HG02610 (cell line): ENCODE results near the gene TEX53.

ENCODE experiments used
- ATAC-seq: cut with Tn5 transposase; IDR thresholded peaks from one replicate; pipeline ENCODE4 v1.9.1; 2021; ENCODE audit warnings: mild to moderate bottlenecking, moderate library complexity; ENCODE audit not compliant: unreplicated experiment

The TEX53 gene

GRCh38 chr9:114680259-114681001, 22.8 kb upstream of the TEX53 start:
- no peak for ATAC-seq

GRCh38 chr9:114678795-114679194, 21.2 kb upstream of the TEX53 start:
- ATAC-seq: no peak

- ATAC-seq: no peak
Measured at GRCh38 chr9:114678130-114678529, 20.5 kb upstream of the TEX53 start.

GRCh38 chr9:114677418-114677817, 19.8 kb upstream of the TEX53 start:
- no peak for ATAC-seq

- ATAC-seq: no peak
Measured at GRCh38 chr9:114676901-114677300, 19.3 kb upstream of the TEX53 start.

DNA sequence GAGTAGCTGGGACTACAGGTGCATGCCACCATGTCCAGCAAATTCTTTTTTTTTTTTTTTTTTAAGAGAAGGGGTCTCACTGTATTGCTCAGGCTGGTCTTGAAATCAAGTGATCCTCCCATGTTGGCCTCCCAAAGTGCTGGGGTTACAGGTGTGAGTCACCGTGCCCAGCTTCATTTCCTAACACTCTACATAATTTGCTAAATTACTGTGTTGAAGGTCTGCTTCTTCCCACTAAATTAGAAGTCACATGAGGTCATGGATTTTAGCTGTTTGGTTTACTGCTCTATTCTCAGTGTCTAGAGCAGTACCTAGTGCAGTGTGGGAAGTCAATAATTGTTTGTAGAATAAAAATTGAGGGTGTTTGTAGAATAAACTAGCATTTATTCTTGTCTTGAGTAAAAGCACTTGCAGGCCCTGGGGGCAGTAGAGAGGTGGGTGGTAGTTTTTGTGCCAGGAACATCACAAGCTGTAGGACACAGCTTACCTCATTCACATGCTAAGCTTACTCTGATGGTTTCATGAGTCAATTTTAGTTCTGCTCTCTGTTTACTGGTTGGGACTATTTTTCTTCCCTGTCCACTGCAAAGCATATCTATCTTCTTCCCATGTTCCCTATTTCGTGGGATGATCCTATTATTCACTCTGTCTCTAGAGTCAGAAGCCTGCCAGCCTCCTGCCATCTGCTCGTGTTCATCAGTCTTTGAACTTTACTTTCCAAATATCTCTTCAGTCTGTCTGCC, 17.4 kb upstream of the TEX53 start:
- no peak for ATAC-seq

GRCh38 chr9:114674076-114674797, 16.6 kb upstream of the TEX53 start:
- no peak for ATAC-seq

GRCh38 chr9:114671605-114672004, 14.0 kb upstream of the TEX53 start:
- ATAC-seq: no peak

DNA sequence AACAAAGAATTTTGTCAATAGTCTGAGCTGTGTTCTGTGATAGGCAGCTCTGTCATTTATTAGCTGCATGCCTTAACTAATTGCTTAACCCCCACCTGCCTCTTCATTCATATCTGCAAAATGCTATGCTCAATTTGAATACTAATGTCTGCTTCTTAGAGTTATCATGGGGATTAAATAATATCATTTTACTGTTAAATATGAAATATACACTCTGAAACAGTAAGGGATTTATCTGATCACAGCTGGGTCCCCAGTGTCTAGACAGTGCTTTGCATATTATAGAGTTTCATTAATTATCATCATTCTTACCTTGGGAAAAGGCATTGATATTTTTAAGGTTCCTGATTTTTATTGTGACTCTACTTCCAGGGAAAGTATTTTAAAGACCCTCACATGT, 12.4 kb upstream of the TEX53 start:
- ATAC-seq: no peak

DNA sequence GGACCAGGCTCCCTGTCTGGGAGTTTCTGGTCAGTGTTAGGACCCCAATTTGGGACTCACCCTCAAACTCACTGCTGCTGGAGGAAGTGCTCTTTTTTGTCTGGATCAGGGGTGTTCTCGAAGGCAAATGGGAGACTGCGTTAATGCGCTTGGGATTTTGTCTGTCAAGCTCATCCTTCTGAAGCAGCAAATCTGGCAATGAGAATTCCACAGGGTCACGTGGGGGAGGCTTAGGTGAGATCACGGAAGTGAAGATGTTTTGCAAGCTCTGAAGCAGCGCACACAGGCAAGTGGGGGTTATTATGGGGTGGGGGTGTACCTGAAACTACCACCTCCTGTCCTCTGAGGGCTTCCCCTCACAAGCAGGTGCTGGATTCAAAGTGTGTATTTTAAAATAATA, 10.5 kb upstream of the TEX53 start:
- ATAC-seq: no peak

GRCh38 chr9:114666851-114667250, 9.2 kb upstream of the TEX53 start:
- no peak for ATAC-seq

GRCh38 chr9:114666401-114666800, 8.8 kb upstream of the TEX53 start:
- no peak for ATAC-seq

GRCh38 chr9:114664181-114664580, 6.6 kb upstream of the TEX53 start:
- no peak for ATAC-seq

DNA sequence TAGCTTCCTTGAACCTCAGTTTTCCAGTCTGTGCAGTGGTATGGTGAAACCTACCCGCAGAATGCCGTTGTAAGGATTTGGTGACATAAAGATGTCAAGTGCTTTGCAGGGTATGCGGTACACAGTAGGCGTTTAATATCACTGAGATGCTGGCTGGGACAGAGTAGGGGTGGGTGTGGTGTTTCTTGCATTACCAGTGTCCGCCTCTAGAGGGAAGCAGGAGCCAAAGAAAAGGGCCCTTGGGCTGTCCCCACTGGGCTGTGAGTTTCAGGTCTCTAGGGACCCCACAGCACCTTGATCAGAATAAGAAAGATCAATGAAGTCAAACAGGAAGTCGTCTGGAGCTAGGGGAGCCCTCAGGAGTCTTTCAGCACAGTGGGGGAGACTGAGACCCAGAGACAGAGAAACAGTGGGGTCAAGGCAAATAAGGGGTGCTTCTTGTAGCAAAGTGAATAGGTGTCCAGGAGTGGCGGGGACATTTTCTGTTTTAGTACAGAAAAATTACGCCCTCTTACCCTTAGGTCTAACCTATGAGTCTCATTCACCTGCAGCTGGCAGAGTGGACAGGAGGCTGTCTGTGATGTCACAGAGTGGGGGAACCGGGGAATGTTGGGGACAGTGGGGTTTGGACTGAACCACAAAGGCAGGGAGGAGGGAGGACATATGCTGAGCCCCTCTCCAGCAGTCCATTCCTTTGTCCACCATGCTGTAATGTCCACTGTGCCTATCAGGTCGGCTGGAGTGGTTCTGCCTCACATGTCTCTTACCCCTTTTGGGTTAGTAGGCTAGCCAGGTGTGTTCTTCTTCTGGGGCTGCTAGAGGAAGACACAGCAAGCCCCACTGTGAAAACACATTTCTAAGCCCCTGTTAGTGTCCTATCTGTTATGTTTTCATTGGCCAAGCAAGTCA, 4.7 kb upstream of the TEX53 start:
- ATAC-seq: peak; percentile 73

DNA sequence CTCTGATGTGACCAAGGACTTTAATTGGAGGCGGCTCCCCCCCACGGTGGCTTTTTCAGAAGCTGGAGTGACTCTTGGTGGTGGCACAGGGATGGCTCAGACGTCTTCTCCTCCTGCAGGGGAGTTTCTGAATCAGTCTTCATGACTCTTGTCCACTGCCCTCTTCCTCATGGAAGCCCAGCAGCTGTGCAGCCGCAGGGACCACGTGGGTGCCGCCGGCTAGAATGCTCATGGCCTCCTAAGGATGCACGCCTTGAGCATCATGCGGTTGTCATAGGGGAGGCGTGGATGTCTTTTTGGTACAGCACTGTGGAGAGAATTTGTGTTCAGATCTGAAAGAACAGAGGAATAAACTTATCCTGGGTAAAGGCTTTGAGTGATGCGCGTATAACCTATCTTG, 1.3 kb downstream of the TEX53 start:
- no peak for ATAC-seq

- ATAC-seq: no peak
Measured at GRCh38 chr9:114655689-114656088, 1.9 kb downstream of the TEX53 start.

GRCh38 chr9:114653556-114654159, 3.9 kb downstream of the TEX53 start:
- peak; percentile 63 for ATAC-seq

DNA sequence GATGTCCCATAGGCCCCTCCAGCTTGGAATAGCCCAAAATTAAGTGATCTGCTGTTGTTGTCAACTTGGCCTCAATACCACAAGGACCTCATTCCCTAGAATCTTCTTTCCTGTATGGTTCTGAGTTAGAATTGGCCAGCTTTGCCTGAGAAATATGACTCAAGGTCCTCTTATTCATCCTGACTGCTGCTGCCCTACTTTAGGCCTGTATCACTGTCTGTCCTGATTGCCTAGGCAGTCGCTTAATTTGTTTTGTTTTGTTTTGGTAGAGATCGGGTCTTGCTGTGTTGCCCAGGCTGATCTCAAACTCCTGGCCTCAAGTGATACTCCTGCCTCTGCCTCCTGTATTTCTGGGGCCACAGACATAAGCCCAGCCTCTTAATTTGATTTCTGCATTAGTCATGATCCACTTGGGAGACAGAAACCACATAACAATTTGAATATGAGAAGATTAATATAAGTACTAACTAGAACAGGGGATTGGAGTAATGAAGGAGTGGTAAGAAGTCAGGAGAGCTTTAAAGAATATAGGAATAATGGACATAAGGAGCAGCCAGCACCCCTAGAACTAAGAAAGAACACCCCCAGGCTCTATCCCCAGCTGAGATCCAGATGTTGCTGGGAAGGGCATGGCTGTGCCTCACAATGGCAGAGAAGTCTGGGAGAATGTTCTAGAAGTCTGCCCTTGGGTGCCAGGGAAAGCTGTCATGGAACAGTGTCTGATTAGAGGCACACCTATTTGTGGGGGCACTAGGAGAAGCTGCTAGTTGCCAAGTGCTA, 4.6 kb downstream of the TEX53 start:
- ATAC-seq: no peak

DNA sequence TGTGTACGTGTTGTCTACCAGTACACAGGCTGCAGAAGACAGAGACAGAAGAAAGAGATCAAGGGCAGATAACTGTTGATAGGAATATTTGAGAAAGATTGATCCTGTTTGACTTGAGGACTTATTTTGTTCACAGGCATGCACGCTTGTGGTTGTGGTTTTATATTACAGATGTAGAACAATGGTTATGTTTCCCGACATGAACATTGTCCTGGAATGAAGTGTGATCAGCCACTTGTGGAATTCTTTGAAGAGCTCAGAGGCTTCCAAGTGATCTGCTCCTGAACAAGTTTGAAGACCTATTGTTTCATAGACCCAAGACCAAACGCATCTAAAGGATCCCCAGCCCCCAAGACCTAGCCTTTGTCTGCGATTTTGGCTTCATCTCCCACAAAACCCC, 13.7 kb downstream of the TEX53 start:
- no peak for ATAC-seq

- ATAC-seq: no peak
Measured at GRCh38 chr9:114643001-114643400, 14.6 kb downstream of the TEX53 start.
